ENCODE measurements around the gene SUCO. TPM values are rescaled to one million over a fixed set of nuclear protein-coding genes. Genes with fewer than 3 reads are reported as not detected.
A peak's percentile ranks its signal among the peaks of the same experiment; 100 is the strongest.

Gene SUCO, protein sequence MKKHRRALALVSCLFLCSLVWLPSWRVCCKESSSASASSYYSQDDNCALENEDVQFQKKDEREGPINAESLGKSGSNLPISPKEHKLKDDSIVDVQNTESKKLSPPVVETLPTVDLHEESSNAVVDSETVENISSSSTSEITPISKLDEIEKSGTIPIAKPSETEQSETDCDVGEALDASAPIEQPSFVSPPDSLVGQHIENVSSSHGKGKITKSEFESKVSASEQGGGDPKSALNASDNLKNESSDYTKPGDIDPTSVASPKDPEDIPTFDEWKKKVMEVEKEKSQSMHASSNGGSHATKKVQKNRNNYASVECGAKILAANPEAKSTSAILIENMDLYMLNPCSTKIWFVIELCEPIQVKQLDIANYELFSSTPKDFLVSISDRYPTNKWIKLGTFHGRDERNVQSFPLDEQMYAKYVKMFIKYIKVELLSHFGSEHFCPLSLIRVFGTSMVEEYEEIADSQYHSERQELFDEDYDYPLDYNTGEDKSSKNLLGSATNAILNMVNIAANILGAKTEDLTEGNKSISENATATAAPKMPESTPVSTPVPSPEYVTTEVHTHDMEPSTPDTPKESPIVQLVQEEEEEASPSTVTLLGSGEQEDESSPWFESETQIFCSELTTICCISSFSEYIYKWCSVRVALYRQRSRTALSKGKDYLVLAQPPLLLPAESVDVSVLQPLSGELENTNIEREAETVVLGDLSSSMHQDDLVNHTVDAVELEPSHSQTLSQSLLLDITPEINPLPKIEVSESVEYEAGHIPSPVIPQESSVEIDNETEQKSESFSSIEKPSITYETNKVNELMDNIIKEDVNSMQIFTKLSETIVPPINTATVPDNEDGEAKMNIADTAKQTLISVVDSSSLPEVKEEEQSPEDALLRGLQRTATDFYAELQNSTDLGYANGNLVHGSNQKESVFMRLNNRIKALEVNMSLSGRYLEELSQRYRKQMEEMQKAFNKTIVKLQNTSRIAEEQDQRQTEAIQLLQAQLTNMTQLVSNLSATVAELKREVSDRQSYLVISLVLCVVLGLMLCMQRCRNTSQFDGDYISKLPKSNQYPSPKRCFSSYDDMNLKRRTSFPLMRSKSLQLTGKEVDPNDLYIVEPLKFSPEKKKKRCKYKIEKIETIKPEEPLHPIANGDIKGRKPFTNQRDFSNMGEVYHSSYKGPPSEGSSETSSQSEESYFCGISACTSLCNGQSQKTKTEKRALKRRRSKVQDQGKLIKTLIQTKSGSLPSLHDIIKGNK (N-terminal part only)
- polyA plus RNA-seq (2013, experiment 1 of 2), result 34.2 TPM
- polyA plus RNA-seq (2013, experiment 2 of 2), result 36.7 TPM

DNA sequence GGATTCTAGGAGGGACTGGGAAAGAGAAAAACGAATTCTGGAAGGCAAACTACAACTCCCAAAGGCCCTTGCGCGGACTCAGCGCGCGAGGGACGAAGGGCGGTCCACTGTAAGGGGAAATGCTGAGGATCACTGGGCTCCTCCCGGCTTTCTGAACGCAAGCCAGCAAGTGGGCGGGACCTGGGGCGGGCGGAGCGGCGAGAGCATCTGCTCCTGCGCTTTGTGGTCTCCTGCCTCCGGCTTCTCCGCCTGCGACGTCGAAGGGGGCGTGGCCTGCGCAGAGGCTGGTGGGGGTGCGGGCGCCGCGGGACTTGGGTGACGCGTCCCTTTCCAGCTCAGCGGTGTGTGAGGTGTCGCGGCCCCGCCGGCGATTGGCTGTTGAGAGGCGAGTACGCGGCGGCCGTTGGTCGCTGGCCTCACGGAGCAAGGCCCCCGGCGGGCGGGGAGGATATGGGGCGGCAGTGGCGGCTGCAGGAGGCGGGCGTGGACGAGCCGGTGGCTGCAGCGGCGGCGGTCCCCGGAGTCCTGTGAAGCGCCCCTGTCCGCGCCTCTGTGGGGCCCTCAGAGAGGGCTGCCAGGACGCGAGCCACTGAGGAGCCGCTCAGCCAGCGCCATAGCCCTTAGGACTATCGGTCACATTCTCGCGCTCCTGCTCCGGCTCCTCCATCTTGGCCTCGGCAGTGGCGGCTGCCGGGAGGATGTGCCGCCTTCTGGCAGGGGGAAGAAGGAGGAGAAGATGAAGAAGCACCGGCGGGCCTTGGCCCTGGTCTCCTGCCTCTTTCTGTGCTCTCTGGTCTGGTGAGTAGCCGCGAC is at the start of gene SUCO:
TSS of gene SUCO (plus strand) at position 451 of the 813 bp plus-strand sequence. CDS start at position 737, 286 bp downstream.
- Histone ChIP-seq H3K9me3 (replicated peaks in 1 of 2; ENCODE audit: control insufficient read depth in 2 of 2, insufficient read depth in 1 of 2, low read depth in 1 of 2, low read length in 2 of 2) (no peaks in the 10 kb centered on the region), H3K36me3 (replicated peaks in 1 of 2; ENCODE audit: control insufficient read depth in 2 of 2, insufficient read depth in 2 of 2, low read length in 2 of 2) (no peaks in the 10 kb centered on the region), H2BK120ac (ENCODE audit: low read depth, low read length) (peak within 1 kb of the TSS; percentile 69), H2BK12ac (ENCODE audit: low read length) (no peak within 1 kb of the TSS), H3K27me3 (ENCODE audit: control insufficient read depth in 3 of 3, insufficient read depth in 3 of 3, low read depth in 1 of 3, low read length in 3 of 3) (peaks cover 0 to 18% (median 0%) of the 10 kb centered on the region in 3 experiments), H3K14ac (ENCODE audit: low read length) (peak within 1 kb of the TSS; percentile 78), H3K4me1 (ENCODE audit: control insufficient read depth in 2 of 2, insufficient read depth in 1 of 2, low read depth in 1 of 2, low read length in 2 of 2) (peaks cover 2 to 7% of the 10 kb centered on the region in 2 donors), H2AK5ac (ENCODE audit: low read depth, low read length) (peak within 1 kb of the TSS; percentile 65), H4K8ac (ENCODE audit: low read depth, low read length) (no peak within 1 kb of the TSS), H3K4me3 (ENCODE audit: low read length in 2 of 2) (peak within 1 kb of the TSS; percentile 74 to 97), H3K4ac (ENCODE audit: low read length) (no peak within 1 kb of the TSS), H3K23ac (ENCODE audit: low read depth, low read length, poor library complexity) (peak within 1 kb of the TSS; percentile 95), H2BK15ac (ENCODE audit: low read length) (peak within 1 kb of the TSS; percentile 87), H2AFZ (ENCODE audit: low read length) (peak within 1 kb of the TSS; percentile 95), H3K79me1 (ENCODE audit: low read depth, low read length) (no peaks in the 10 kb centered on the region), H3K27ac (replicated peaks; ENCODE audit: low read length) (peak within 1 kb of the TSS; percentile 96), H3K4me2 (ENCODE audit: insufficient read depth, low read length, poor library complexity, severe bottlenecking) (peak within 1 kb of the TSS; percentile 74), H4K91ac (ENCODE audit: low read depth, low read length, poor library complexity) (no peak within 1 kb of the TSS), H2BK5ac (ENCODE audit: low read length) (peak within 1 kb of the TSS; percentile 92), H3K18ac (ENCODE audit: low read length) (peak within 1 kb of the TSS; percentile 99), H3K9ac (ENCODE audit: low read depth, low read length, poor library complexity) (peak within 1 kb of the TSS; percentile 97)
- no CpG with 5 or more reads among the region's 74 CpGs for WGBS, 2 donors (ENCODE audit: extremely low coverage in 2 of 2, insufficient read length in 2 of 2, insufficient replicate concordance in 1 of 2)
- DNase-seq (ENCODE audit: low spot score), result peak; percentile 99

DNA sequence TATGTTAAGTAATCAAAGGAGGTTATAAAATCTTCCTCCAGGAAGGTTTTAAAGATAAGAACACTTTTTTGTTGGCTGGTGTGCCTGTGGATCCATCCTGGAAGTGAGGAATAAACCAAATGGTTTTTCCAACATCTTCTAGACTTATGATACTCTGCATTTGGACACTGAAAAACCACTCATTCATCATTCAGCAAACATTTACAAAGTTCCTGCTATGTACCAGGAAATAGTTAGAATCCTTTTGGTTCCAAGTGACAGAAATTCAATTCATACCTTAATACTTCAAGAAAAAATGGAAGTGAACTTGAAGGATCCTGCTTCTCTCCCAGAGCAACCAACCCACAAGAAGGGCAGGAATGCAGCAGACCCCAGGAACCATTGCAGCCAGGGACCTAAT is 49.5 kb upstream of the SUCO start:
- no peak overlapping the region for H4K8ac ChIP-seq (ENCODE audit: low read depth, low read length)
- H2AK5ac ChIP-seq (ENCODE audit: low read depth, low read length), result no peak overlapping the region
- H3K4ac ChIP-seq (ENCODE audit: low read length), result no peak overlapping the region
- no peak for DNase-seq (ENCODE audit: low spot score)
- no peak overlapping the region for H3K4me3 ChIP-seq (ENCODE audit: low read length in 2 of 2)
- H2BK5ac ChIP-seq (ENCODE audit: low read length), result no peak overlapping the region
- no peaks in the 10 kb centered on the region for H3K4me1 ChIP-seq (ENCODE audit: control insufficient read depth in 2 of 2, insufficient read depth in 1 of 2, low read depth in 1 of 2, low read length in 2 of 2)
- no peak overlapping the region for H2BK120ac ChIP-seq (ENCODE audit: low read depth, low read length)
- H4K91ac ChIP-seq (ENCODE audit: low read depth, low read length, poor library complexity), result no peak overlapping the region
- H3K79me1 ChIP-seq (ENCODE audit: low read depth, low read length), result no peaks in the 10 kb centered on the region
- H3K27me3 ChIP-seq (ENCODE audit: control insufficient read depth in 3 of 3, insufficient read depth in 3 of 3, low read depth in 1 of 3, low read length in 3 of 3), result peaks cover 0 to 17% (median 0%) of the 10 kb centered on the region in 3 experiments
- no peak overlapping the region for H2AFZ ChIP-seq (ENCODE audit: low read length)
- H3K9ac ChIP-seq (ENCODE audit: low read depth, low read length, poor library complexity), result no peak overlapping the region
- H3K23ac ChIP-seq (ENCODE audit: low read depth, low read length, poor library complexity), result no peak overlapping the region
- no peak overlapping the region for H3K27ac ChIP-seq (replicated peaks; ENCODE audit: low read length)
- no peak overlapping the region for H3K4me2 ChIP-seq (ENCODE audit: insufficient read depth, low read length, poor library complexity, severe bottlenecking)
- no peaks in the 10 kb centered on the region for H3K36me3 ChIP-seq (replicated peaks in 1 of 2; ENCODE audit: control insufficient read depth in 2 of 2, insufficient read depth in 2 of 2, low read length in 2 of 2)
- H2BK15ac ChIP-seq (ENCODE audit: low read length), result no peak overlapping the region
- H3K9me3 ChIP-seq (replicated peaks in 1 of 2; ENCODE audit: control insufficient read depth in 2 of 2, insufficient read depth in 1 of 2, low read depth in 1 of 2, low read length in 2 of 2), result no peaks in the 10 kb centered on the region
- no peak overlapping the region for H2BK12ac ChIP-seq (ENCODE audit: low read length)
- no peak overlapping the region for H3K14ac ChIP-seq (ENCODE audit: low read length)
- no peak overlapping the region for H3K18ac ChIP-seq (ENCODE audit: low read length)

DNA sequence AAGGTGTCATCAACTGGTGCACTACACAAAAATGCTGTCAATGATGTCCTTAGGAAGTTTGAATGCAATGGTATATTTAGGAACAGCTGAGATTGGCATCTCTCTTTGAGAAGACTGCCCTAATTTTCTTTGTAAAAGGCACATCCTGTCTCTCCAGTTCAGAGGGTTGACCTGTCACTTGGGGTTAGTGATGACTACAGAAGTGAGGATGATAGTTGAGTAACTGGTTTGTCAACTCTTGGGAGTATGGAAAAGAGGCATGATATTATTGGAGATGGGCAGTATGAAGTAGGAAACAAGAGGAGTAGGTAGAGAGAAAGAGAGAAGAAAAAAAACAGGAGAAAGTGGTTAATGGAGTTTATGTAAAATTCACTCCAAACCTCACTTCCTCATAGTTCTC is 48.7 kb upstream of the SUCO start:
- no peak for DNase-seq (ENCODE audit: low spot score)
- H3K4me1 ChIP-seq (ENCODE audit: control insufficient read depth in 2 of 2, insufficient read depth in 1 of 2, low read depth in 1 of 2, low read length in 2 of 2), result no peaks in the 10 kb centered on the region
- no peak overlapping the region for H4K8ac ChIP-seq (ENCODE audit: low read depth, low read length)
- H3K9me3 ChIP-seq (replicated peaks in 1 of 2; ENCODE audit: control insufficient read depth in 2 of 2, insufficient read depth in 1 of 2, low read depth in 1 of 2, low read length in 2 of 2), result no peaks in the 10 kb centered on the region
- no peak overlapping the region for H3K14ac ChIP-seq (ENCODE audit: low read length)
- H2BK15ac ChIP-seq (ENCODE audit: low read length), result no peak overlapping the region
- no peak overlapping the region for H2AK5ac ChIP-seq (ENCODE audit: low read depth, low read length)
- no peak overlapping the region for H2BK120ac ChIP-seq (ENCODE audit: low read depth, low read length)
- no peak overlapping the region for H3K9ac ChIP-seq (ENCODE audit: low read depth, low read length, poor library complexity)
- H3K4me2 ChIP-seq (ENCODE audit: insufficient read depth, low read length, poor library complexity, severe bottlenecking), result no peak overlapping the region
- no peak overlapping the region for H3K4ac ChIP-seq (ENCODE audit: low read length)
- no peaks in the 10 kb centered on the region for H3K36me3 ChIP-seq (replicated peaks in 1 of 2; ENCODE audit: control insufficient read depth in 2 of 2, insufficient read depth in 2 of 2, low read length in 2 of 2)
- no peak overlapping the region for H2BK5ac ChIP-seq (ENCODE audit: low read length)
- H2BK12ac ChIP-seq (ENCODE audit: low read length), result no peak overlapping the region
- no peak overlapping the region for H4K91ac ChIP-seq (ENCODE audit: low read depth, low read length, poor library complexity)
- H3K27ac ChIP-seq (replicated peaks; ENCODE audit: low read length), result no peak overlapping the region
- no peak overlapping the region for H3K4me3 ChIP-seq (ENCODE audit: low read length in 2 of 2)
- peaks cover 0 to 17% (median 0%) of the 10 kb centered on the region in 3 experiments for H3K27me3 ChIP-seq (ENCODE audit: control insufficient read depth in 3 of 3, insufficient read depth in 3 of 3, low read depth in 1 of 3, low read length in 3 of 3)
- no peaks in the 10 kb centered on the region for H3K79me1 ChIP-seq (ENCODE audit: low read depth, low read length)
- no peak overlapping the region for H3K18ac ChIP-seq (ENCODE audit: low read length)
- H2AFZ ChIP-seq (ENCODE audit: low read length), result no peak overlapping the region
- H3K23ac ChIP-seq (ENCODE audit: low read depth, low read length, poor library complexity), result no peak overlapping the region

All from neuronal stem cell (in vitro differentiated cells).